Retinal pigment epithelial cell (primary cell): ENCODE measurements around the gene GPA33.

Experiments
- DNase-seq: peaks from one replicate; pipeline ENCODE4 v3.0.0-alpha.2; 2010; ENCODE audit warnings: low read depth
- H3K4me3 ChIP-seq: 2 replicates; pipeline ENCODE4 v1.5.1; 2011; ENCODE audit warnings: mild to moderate bottlenecking, low read length, control low read depth, moderate library complexity
- CTCF ChIP-seq: conservative IDR thresholded peaks from 2 replicates; pipeline ENCODE4 v1.5.1; 2011; ENCODE audit warnings: low read depth, low read length, control low read depth, inconsistent platforms

GPA33 gene

GRCh38 chr1:167100730-167101129, 10.6 kb upstream of the GPA33 start:
- no peak for TF ChIP-seq CTCF
- no peak for DNase-seq
- no peak overlapping the region for H3K4me3 ChIP-seq

- H3K4me3 ChIP-seq = no peak overlapping the region
- no peak for TF ChIP-seq CTCF
- DNase-seq = no peak
Observed at GRCh38 chr1:167099851-167100250, 9.7 kb upstream of the GPA33 start.

- no peak overlapping the region for H3K4me3 ChIP-seq
- TF ChIP-seq CTCF = no peak
- no peak for DNase-seq
Observed at GRCh38 chr1:167095368-167095767, 5.2 kb upstream of the GPA33 start.

GRCh38 chr1:167094690-167095089, 4.5 kb upstream of the GPA33 start:
- no peak for DNase-seq
- H3K4me3 ChIP-seq = no peak overlapping the region
- no peak for TF ChIP-seq CTCF

GRCh38 chr1:167093846-167094516, 3.8 kb upstream of the GPA33 start, which contains the start of gene STYXL2:
TSS of gene STYXL2 (plus strand) at chr1:167094075. CDS start at chr1:167094850, 775 bp downstream.
- no peak within 1 kb of the TSS for H3K4me3 ChIP-seq
- no peak for TF ChIP-seq CTCF
- DNase-seq = no peak

- no peak overlapping the region for H3K4me3 ChIP-seq
- TF ChIP-seq CTCF = no peak
- DNase-seq = no peak
Observed at GRCh38 chr1:167092653-167093052, 2.5 kb upstream of the GPA33 start.

GRCh38 chr1:167089939-167090313, 251 bp downstream of the GPA33 start:
- no peak overlapping the region for H3K4me3 ChIP-seq
- no peak for TF ChIP-seq CTCF
- no peak for DNase-seq
